NCI-H526 (cell line): ENCODE data around the gene ADAMTS13.

Experiments used
- DNase-seq, 2 experiments: peaks; one replicate each; lab custom pipeline; 2025; lab: John Stamatoyannopoulos, UW

ADAMTS13 gene

DNA sequence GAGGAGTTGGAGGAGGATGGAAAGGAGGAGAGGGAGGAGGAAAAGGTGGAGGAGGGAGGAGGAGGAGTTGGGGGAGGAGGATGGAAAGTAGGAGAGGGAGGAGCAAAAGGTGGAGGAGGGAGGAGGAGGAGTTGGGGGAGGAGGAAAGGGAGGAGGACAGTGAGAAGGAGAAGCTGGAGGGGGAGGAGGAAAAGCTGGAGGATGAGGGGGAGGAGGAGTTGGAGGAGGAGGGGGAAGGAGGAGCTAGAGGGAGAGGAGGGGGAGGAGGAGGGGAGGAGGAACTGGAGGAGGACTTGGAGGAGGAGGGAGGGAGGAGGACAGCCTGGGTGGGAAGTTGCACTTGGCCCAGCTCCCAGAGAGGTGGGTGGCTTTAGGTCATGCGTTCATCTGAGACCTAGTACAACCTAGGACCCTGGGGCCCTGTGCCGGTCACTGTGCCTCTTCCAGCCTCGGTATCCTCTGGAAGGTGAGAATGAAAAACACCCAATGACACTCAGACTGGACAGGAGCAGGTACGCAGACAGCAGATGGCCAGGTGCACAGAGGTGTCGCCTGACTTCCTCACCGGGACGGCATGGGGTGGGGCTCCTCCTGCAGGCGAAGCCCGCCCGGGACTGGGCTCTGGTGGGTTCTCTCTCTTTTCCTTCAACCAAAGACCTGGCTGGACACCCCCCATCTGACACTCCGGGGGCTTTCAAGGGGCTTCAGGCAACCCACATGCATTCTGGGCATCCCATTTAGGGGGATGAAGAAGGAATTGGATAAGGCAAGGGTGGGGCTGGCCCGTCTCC is 68.9 kb downstream of the ADAMTS13 start:
- DNase-seq = no peak

- DNase-seq = no peak
Measured at GRCh38 chr9:133491656-133491925, 69.4 kb downstream of the ADAMTS13 start.

DNA sequence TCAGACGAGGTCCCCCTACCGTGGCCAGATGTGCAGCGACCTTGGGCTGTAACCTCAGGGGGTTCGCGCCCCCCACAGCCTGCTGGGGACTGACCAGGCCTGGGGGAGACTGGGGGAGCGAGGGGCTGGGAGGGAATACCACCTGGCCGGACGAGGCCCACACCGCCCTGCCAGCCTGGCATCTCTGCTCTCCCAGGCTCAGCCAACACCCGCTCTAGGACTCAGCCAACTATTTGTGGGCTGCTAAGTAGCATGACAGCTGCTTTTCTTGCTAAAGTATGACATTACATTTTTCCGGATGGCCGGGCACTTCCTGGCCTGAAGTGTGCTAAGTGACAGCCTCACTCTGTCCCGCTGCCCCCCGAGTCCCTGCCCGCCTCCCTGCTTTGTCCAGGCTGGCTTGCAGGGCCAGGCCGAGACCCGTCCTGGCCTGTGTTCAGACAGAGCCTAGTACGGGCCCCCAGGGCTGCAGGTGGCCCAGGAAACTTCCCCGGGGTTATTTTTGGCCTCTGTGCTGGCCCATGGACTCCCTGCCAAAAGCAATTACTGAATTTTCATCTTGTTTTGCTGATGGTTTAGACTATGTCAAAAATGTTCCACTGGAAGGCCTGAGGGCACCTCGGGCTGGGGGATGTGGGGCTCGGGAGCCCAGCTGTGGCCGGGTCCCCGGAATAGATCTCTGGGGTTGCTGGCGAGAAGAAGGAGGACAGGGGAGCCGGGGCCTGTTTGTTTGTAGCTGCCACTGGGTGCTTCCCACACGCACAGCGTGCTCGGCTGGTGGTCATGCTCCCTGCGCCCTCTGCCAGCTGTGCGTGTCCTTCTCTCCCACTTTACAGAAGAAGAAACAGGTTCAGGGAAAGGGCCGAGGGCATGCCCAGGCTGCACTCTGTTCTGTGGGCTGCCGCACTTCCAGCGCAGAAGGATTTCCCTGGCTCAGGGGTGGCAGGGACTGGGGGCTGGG is 70.2 kb downstream of the ADAMTS13 start:
- DNase-seq = no peak

DNA sequence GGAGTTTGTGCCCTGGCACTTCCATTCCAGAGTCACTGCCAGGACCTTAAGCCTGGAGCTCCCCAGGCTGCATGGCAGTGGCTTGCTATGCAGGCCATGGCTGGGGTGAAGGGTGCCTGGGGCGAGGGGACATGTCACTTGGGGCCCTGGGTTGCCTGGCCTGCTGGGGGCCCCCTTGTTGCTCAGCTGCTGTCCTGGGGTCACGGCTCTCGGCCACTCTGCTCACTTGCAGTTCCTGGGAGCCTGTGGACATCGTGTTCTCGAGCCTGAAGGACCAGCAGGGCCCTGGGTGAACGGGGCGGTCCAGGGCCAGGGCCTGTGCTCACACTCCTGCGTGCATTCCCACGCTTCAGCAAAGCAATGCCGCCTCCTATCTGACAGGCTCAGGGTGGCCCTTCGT is 71.3 kb downstream of the ADAMTS13 start:
- DNase-seq = no peak

DNA sequence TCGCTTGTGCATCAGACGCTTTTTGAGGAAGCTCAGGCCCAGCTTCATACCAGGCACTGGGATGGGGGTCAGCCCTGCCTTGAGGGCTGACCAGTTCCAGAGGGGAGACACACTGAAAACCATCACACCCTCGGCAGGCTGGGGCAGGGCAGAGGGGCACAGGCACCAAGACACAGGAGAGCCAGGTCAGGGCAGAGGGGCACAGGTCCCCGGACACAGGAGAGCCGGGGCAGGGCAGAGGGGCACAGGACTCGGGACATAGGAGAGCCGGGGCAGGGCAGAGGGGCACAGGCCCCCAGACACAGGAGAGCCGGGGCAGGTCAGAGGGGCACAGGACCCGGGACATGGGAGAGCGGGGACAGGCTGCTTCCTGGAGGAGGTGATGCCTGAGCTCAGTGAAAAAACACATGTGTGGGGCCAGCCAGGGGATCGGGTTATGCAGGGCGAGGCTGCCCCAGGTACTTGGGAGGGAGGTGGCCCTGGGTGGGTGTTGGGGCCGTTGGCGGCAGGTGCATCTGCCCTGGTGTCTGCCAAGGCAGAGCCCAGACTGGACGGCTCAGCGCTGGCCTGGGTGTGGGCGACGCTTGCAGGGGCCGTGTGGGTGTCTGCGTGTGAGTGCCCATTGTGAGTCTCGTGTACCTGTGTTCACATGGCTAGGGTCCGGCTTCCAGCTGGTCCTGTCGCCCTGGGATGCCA is 71.8 kb downstream of the ADAMTS13 start:
- DNase-seq = no peak

GRCh38 chr9:133494636-133495326 is 72.6 kb downstream of the ADAMTS13 start:
- DNase-seq = no peak

GRCh38 chr9:133495327-133496293 is 73.4 kb downstream of the ADAMTS13 start:
- no peak for DNase-seq

GRCh38 chr9:133496861-133497842 is 75.0 kb downstream of the ADAMTS13 start:
- DNase-seq = no peak

GRCh38 chr9:133499132-133499891 is 77.1 kb downstream of the ADAMTS13 start:
- no peak for DNase-seq

- DNase-seq = no peak
Measured at GRCh38 chr9:133499892-133500270, 77.7 kb downstream of the ADAMTS13 start.

DNA sequence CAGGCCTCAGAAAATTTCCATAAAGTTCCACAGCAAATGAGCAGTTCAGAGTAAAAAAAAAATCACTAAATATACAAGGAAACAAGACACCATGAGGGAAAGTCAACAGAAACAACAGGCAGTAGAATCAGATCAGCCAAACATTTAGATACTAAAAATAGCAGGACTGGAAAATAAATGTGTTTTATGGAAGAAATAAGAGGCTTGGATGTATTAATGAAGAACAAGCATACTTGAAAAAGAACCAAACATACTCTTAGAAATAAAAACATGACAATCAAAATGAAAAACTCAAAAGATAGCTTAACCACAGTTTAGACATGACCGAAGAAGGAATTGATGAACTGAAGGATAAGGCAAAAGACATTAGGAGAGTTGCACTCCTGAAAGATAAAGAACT is 79.9 kb downstream of the ADAMTS13 start:
- no peak for DNase-seq

GRCh38 chr9:133505186-133505830 is 83.1 kb downstream of the ADAMTS13 start:
- DNase-seq = no peak

DNA sequence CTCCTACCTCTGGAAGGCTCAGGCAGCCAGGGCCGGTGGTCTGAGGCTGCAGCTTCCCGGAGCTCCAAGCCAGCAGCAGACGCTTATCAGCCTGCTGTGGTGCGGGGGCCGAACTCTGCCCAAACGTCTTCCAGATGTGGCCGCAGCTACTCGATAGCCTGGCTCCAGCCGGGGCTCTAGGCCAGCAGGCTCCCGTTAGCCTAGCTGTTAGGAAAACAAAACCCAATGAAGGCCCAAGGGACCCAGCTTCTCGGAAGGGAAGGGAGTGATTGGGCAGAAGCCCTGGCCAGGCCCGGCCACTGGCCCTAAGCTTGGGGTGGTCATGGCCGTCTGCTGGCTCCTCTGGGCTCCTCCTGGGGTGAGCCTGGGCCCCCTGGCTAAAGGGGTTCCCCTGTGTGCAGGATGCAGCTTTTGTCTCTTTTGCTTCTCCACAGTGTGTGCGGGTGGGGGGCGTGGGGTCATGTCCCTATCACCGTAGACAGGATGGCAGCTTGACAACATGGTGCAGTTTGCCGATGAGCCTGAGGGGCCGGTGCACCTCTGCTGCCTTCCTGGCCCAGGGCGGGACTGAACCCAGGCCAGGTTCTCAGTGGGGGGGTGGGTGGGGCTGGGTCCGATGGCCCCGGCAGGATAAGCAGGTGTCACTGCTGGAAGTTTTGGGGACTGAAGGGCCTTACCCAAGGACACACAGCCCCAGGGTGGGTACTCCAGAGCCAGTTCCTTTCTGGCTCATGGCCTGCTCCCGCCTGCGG is 83.9 kb downstream of the ADAMTS13 start:
- no peak for DNase-seq

GRCh38 chr9:133506653-133507038 is 84.5 kb downstream of the ADAMTS13 start:
- no peak for DNase-seq

GRCh38 chr9:133507246-133507965 is 85.2 kb downstream of the ADAMTS13 start:
- no peak for DNase-seq

- DNase-seq = no peak
Measured at GRCh38 chr9:133508046-133508445, 85.9 kb downstream of the ADAMTS13 start.
